ENCODE data around the gene FAM177A1. TPM values are rescaled to one million over a fixed set of nuclear protein-coding genes. Genes with fewer than 3 reads are reported as not detected.
"Not testable (repeated sequence)": the region's sequence is repeated elsewhere in the genome, so short reads cannot be mapped to it uniquely, and the experiment has no call there.

Gene FAM177A1
- total RNA-seq, 4 donors from 2014 or later: 42.4 to 70.0 (median 60.1) TPM

DNA sequence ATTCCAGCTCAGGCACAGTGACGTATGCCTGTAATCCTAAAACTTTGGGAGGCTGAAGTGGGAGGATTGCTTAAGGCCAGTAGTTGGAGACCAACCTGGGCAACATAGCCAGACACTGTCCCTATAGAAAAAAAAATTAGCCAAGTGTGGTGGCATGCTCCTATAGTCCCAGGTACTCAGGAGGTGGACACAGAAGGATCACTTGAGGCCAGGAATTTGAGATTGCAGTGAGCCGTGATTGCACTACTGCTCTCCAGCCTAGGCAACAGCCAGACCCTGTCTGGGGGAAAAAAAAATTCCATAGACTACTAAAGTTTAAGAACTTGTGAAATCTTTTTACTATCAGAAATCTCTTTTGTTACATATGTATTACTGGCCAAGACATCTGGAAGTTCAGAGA is 6.6 kb downstream of the FAM177A1 start:
- Histone ChIP-seq H3K27me3 (no peaks in the 10 kb centered on the region), H3K4me3 (no peak overlapping the region), H3K9me3 (no peaks in the 10 kb centered on the region), H3K4me1 (peaks cover 0 to 34% (median 2%) of the 10 kb centered on the region in 3 donors), H3K36me3 (peaks cover 0 to 67% of the 10 kb centered on the region in 2 donors), H3K27ac (no peak overlapping the region)
- TF ChIP-seq POLR2AphosphoS5 (IDR thresholded peaks at IDR 0.05): no peak
- WGBS, 2 donors (ENCODE audit: low coverage in 1 of 2): 60 to 90% methylated on average over 1 to 2 of the region's 2 CpGs
- ATAC-seq: no peak

DNA sequence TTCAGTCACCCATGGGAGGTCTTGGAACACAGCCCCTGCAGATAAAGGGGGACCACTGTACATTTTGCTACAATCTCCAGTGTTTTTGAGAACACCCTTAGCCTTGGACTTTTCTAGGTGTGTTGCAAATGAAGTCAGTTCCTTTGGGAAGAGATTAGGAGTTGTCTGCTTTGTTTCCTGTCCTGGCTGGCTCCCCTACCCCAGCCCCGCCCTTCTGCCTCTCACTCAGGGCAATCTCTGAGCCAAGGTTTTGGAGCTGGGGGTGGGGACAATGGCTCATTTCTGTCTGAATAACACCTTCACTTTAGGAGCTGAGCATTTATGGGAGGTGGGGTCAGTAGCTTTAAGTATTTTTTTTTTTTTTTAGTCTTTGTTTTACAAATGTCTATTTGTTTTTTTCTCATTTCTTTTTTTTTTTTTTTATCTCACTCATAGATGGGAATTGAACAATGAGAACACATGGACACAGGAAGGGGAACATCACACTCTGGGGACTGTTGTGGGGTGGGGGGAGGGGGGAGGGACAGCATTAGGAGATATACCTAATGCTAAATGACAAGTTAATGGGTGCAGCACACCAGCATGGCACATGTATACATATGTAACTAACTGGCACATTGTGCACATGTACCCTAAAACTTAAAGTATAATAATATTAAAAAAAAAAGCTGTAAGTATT is 15.2 kb downstream of the FAM177A1 start:
- H3K9me3 ChIP-seq, H3K27me3 ChIP-seq, H3K4me1 ChIP-seq, H3K27ac ChIP-seq, H3K4me3 ChIP-seq: not testable (repeated sequence)
- H3K36me3 ChIP-seq: peaks cover 0 to 68% of the 10 kb centered on the region in 2 donors
- WGBS, 2 donors (ENCODE audit: low coverage in 1 of 2): 50% methylated on average over 1 of the region's 1 CpG; no CpG with 5 or more reads in 1 of the 2 donors
- peak; percentile 53 for ATAC-seq

DNA sequence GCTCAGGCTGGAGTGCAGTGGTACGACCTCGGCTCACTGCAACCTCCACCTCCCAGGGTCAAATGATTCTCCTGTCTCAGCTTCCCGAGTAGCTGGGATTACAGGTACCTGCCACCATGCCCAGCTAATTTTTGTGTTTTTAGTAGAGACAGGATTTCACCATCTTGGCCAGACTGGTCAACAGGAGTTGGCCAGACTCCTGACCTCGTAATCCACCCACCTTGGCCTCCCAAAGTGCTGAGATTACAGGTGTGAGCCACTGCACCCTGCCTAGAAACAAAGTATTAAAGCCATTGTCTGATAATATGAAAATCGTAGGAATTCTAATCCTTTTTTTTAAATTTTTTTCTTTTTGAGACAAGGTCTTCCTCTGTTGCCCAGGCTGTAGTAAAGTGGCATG is 19.7 kb downstream of the FAM177A1 start:
- 81% methylated on average over 5 of the region's 5 CpGs for WGBS, 2 donors (ENCODE audit: low coverage in 1 of 2)
- not testable (repeated sequence) for H3K27me3 ChIP-seq, H3K4me3 ChIP-seq, H3K4me1 ChIP-seq, H3K9me3 ChIP-seq, H3K27ac ChIP-seq, ATAC-seq
- peaks cover 0 to 63% of the 10 kb centered on the region in 2 donors for H3K36me3 ChIP-seq

DNA sequence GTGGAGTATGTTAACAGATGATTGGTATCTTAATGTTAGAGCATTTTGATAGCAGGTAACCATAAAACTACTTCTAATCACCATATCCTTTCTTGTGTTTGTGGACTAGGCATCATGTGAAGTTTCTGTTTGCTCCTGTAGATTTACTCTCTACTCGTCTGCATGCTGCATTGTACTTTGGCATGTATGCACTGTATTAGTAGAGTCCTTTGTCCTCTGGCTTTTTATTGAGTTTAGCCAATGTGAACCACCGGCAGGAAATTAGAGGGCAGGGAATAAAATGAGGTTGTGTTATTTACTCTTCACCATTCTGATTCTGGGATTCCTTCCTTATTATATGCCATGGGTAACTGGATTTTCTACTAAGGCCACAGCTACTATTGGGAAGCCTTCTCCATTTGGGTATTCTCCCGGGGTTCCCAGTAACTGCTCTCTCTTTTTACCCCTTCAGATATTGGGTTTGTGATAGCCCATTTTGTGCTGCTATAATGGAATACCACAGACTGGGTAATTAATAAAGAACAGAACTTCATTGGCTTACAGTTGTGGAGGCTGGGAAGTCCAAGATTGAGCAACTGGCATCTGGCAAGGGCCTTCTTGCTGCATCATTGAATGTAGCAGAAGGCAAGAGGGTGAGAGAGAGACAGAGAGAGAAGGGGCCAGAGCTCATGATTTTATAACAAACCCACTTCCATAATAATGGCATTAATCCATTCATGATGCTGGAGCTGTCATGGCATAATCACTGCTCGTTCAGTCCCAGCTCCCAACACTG is 22.4 kb downstream of the FAM177A1 start:
- Histone ChIP-seq H3K36me3 (peaks cover 0 to 76% of the 10 kb centered on the region in 2 donors), H3K27ac (no peak overlapping the region), H3K4me1 (no peaks in the 10 kb centered on the region), H3K27me3 (no peaks in the 10 kb centered on the region), H3K9me3 (no peaks in the 10 kb centered on the region), H3K4me3 (no peak overlapping the region)
- no peak for TF ChIP-seq POLR2AphosphoS5 (IDR thresholded peaks at IDR 0.05)
- no peak for TF ChIP-seq POLR2A (IDR thresholded peaks at IDR 0.05)
- TF ChIP-seq, protein P1, sequence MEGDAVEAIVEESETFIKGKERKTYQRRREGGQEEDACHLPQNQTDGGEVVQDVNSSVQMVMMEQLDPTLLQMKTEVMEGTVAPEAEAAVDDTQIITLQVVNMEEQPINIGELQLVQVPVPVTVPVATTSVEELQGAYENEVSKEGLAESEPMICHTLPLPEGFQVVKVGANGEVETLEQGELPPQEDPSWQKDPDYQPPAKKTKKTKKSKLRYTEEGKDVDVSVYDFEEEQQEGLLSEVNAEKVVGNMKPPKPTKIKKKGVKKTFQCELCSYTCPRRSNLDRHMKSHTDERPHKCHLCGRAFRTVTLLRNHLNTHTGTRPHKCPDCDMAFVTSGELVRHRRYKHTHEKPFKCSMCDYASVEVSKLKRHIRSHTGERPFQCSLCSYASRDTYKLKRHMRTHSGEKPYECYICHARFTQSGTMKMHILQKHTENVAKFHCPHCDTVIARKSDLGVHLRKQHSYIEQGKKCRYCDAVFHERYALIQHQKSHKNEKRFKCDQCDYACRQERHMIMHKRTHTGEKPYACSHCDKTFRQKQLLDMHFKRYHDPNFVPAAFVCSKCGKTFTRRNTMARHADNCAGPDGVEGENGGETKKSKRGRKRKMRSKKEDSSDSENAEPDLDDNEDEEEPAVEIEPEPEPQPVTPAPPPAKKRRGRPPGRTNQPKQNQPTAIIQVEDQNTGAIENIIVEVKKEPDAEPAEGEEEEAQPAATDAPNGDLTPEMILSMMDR (IDR thresholded peaks at IDR 0.05): no peak
- TF ChIP-seq EP300 (IDR thresholded peaks at IDR 0.05): no peak
- ATAC-seq: no peak
- WGBS, 2 donors (ENCODE audit: low coverage in 1 of 2): 86 to 92% methylated on average over 3 to 4 of the region's 4 CpGs

DNA sequence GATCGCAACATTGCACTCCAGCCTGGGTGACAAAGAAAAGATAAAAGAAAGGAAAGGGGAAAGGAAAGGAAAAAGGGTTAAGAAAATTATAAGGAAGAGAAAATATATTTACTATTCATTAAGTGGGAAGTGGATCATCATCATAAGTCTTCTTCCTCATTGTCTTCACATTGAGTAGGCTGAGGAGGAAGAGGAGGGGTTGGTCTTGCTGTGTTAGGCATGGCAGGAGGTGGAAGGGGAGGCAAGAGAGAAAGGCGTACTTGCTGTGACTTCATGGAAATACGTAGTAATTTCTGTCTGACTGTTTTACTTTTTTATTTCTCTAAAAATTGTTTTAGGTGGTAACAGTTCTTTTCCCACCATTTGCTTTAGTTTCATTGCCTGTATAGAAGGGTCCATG is 26.2 kb downstream of the FAM177A1 start:
- Histone ChIP-seq H3K36me3 (peaks cover 0 to 86% of the 10 kb centered on the region in 2 donors), H3K27me3 (no peaks in the 10 kb centered on the region), H3K9me3 (no peaks in the 10 kb centered on the region), H3K27ac (no peak overlapping the region), H3K4me1 (no peaks in the 10 kb centered on the region), H3K4me3 (no peak overlapping the region)
- ATAC-seq: no peak
- TF ChIP-seq POLR2A (IDR thresholded peaks at IDR 0.05) (no peak), POLR2AphosphoS5 (IDR thresholded peaks at IDR 0.05) (no peak), EP300 (IDR thresholded peaks at IDR 0.05) (no peak)
- TF ChIP-seq, protein P1 (IDR thresholded peaks at IDR 0.05): no peak
- 74 to 94% methylated on average over 2 to 3 of the region's 3 CpGs for WGBS, 2 donors (ENCODE audit: low coverage in 1 of 2)

DNA sequence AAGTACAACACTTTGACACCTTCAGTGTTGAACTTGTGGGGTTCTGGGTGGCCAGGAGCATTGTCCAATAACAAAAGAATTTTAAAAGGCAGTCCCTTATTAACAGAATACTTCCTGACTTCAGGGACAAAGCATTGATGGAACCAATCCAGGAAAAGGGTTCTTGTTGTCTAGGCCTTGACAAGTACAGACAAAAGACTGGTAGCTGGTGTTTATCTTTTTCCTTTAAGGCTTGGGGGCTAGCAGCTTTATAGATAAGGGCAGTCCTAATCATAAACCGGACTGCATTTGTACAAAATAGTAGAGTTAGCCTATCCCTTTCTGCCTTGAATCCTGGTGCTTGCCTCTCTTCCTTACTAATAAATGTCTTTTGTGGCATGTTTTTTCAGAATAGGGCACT is 27.4 kb downstream of the FAM177A1 start:
- H3K9me3 ChIP-seq: no peaks in the 10 kb centered on the region
- TF ChIP-seq POLR2AphosphoS5 (IDR thresholded peaks at IDR 0.05): no peak
- TF ChIP-seq POLR2A (IDR thresholded peaks at IDR 0.05): no peak
- no peak for TF ChIP-seq EP300 (IDR thresholded peaks at IDR 0.05)
- TF ChIP-seq, protein P1 (IDR thresholded peaks at IDR 0.05): no peak
- WGBS, 2 donors (ENCODE audit: low coverage in 1 of 2): 81 to 90% methylated on average over 1 of the region's 1 CpG
- no peak overlapping the region for H3K27ac ChIP-seq
- H3K4me1 ChIP-seq: no peaks in the 10 kb centered on the region
- peaks cover 0 to 91% of the 10 kb centered on the region in 2 donors for H3K36me3 ChIP-seq
- no peak for ATAC-seq
- H3K4me3 ChIP-seq: no peak overlapping the region
- no peaks in the 10 kb centered on the region for H3K27me3 ChIP-seq
